GM19397 (cell line): Measurements from ENCODE around the gene PLXDC2.

Experiments used
- ATAC-seq: cut with Tn5 transposase; IDR thresholded peaks from one replicate; pipeline ENCODE4 v1.9.1; 2021; ENCODE audit warnings: mild to moderate bottlenecking, moderate library complexity; ENCODE audit not compliant: unreplicated experiment

The PLXDC2 gene

DNA sequence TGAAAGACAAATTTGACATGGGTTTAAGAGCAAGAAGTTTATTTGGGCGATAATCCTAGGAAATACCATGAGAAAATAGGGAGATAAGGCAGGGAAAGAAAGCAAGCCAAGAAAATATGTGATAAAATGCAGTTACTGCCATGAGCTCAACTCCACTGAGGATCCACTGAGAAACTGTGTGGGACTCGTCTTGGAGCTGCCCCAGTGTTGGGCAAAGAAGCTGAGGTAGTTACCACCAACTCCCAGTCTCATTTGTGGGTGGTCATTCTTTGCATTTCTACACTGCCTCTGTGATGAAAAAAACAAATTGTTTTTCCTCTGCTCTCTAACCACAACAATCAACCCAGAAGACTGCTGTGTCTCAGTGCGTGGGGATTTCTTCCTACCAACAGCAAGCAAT lies 498.2 kb downstream of the PLXDC2 start:
- no peak for ATAC-seq

DNA sequence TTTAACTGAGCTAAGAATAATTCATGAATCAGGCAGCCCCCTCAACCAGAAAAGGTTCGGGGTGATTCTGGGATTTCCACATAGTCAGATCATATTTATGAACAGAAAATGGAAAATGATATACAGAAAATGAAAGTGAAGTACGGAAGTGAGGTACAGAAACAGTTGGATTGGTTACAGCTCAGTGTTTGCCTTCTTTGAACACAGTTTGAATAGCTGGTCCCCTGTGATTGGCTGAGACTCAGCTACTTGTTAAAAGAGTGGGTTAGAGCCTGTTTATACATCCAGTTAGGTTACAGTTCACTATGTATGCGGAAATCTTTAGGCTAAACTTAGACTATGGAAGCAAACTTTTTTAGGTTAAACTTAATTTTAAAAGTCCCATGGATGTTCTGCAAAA lies 511.7 kb downstream of the PLXDC2 start:
- no peak for ATAC-seq

DNA sequence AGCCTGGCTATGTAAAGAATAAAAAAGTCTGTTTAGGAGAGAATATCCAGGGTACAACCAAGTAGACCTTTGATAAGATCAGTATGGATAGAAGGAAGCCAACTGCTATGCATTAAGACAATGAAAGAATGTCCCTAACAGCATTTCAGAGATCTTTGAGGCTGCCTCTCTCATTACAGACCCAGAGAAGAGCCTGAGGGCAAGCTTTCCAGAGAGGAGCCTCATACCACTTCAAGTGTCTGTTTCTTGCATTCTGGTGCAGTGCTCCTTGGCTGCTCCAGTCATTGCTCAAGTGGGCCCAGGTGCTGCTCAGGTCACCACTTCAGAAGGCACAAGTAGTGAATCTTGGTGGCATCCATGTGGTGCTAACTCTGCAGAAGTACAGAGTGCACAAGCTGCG lies 514.0 kb downstream of the PLXDC2 start:
- ATAC-seq, result no peak

DNA sequence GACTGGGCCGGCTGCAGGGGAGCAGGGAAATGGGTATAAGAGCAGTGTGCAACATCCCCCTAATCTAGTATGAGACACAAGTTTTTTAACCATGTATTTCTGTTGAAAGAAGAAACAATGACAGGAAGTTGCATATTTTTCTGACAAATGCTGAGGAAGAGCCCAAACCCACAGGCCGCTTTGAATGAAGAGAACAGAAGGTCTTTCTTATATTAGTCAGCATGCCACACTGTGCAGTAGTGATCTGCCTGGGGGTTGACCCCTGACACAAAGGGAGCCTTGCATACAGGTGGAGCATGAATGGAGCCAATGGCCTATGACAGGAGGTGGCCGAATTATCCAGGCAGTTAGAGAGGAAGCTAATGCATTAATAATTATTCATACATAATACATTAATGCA lies 518.3 kb downstream of the PLXDC2 start:
- no peak for ATAC-seq
